Activated CD8-positive, alpha-beta T cell treated with anti-CD3 and anti-CD28 coated beads, Interleukin-2, amount 10 ng/mL, durations not matched to agents 7 days and 5 days (primary cell): ENCODE data around the gene CMPK2. TPM values are rescaled to one million over a fixed set of nuclear protein-coding genes. Genes with fewer than 3 reads are reported as not detected.

Experiments used
- ATAC-seq: fragments of 150-1000 bp; cut with Tn5 transposase; one replicate; pipeline ENCODE4 v1.10.0; 2021; ENCODE audit warnings: moderate library complexity
- CTCF ChIA-PET: fragments of 350-600 bp; sonication (Branson Sonifier 250); formaldehyde crosslinking; loops from one replicate; lab custom pipeline; 2021; ENCODE audit warnings: antibody characterized with exemption; lab: Charles Lee
- POLR2A ChIA-PET: fragments of 350-600 bp; sonication (Branson Sonifier 250); formaldehyde crosslinking; loops from one replicate; lab custom pipeline; 2021; ENCODE audit warnings: antibody characterized with exemption; lab: Charles Lee
- DNase-seq: peaks from one replicate; pipeline ENCODE4 v3.0.0-alpha.2; 2020
- H3K27ac Mint-ChIP-seq: one replicate; pipeline ENCODE4 v1.8.0; 2021; ENCODE audit warnings: mild to moderate bottlenecking, mixed read lengths
- H3K27me3 Mint-ChIP-seq: one replicate; pipeline ENCODE4 v1.8.0; 2021; ENCODE audit warnings: low read depth, mixed read lengths
- H3K36me3 Mint-ChIP-seq: one replicate; pipeline ENCODE4 v1.8.0; 2021; ENCODE audit warnings: low read depth, mixed read lengths
- H3K4me1 Mint-ChIP-seq: one replicate; pipeline ENCODE4 v1.8.0; 2021; ENCODE audit warnings: low read depth, mixed read lengths
- H3K4me3 Mint-ChIP-seq: one replicate; pipeline ENCODE4 v1.8.0; 2021; ENCODE audit warnings: mild to moderate bottlenecking, mixed read lengths
- H3K9me3 Mint-ChIP-seq: one replicate; pipeline ENCODE4 v1.8.0; 2022; ENCODE audit warnings: mixed read lengths; ENCODE audit not compliant: insufficient read depth
- total RNA-seq, 2 experiments: library from RNA; stranded (reverse); gene quantifications; one replicate each; pipeline ENCODE4 v1.2.3, GENCODE V29; 2021

CMPK2 gene, protein sequence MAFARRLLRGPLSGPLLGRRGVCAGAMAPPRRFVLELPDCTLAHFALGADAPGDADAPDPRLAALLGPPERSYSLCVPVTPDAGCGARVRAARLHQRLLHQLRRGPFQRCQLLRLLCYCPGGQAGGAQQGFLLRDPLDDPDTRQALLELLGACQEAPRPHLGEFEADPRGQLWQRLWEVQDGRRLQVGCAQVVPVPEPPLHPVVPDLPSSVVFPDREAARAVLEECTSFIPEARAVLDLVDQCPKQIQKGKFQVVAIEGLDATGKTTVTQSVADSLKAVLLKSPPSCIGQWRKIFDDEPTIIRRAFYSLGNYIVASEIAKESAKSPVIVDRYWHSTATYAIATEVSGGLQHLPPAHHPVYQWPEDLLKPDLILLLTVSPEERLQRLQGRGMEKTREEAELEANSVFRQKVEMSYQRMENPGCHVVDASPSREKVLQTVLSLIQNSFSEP
- 10 to 100 TPM; 84.0 to 90.8 TPM for total RNA-seq

DNA sequence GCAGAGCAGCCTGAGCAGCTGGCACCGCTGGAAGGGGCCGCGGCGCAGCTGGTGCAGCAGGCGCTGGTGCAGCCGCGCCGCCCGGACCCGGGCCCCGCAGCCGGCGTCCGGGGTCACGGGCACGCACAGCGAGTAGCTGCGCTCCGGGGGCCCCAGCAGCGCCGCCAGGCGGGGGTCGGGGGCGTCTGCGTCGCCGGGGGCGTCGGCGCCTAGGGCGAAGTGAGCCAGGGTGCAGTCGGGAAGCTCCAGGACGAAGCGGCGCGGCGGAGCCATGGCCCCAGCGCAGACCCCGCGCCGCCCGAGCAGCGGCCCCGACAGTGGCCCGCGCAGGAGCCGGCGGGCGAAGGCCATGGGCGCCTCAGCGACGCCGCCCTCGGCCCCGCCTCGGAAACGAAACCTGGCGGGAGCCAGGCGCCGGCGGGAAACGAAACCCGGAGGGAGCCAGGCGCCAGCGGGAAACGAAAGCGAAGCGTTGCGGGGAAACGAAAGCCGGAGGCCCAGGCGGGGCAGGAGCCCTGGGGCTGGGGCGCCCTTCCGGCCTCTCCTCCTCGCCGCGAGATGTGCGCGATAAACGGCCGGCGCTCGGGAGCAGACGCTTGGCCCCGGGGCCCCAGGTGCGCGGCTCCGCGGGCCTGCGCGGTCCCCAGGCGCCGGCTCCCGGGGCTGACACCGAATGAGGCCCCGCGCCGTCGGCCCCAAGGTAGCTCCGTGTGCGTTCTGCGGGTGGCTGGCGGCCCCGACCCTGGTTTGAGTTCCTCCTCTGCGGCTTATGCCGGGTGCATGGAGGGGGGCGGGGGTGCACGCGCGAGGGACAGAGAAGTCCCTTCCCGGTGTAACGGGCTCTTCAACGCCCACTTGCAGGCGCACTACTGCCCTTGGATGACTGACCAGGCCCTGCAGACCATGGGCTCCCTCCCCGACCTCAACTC, at the start of gene CMPK2:
TSS of gene CMPK2 (minus strand) at position 562 of the 929 bp plus-strand sequence. CDS start at position 351, 211 bp downstream.
- H3K27me3 Mint-ChIP-seq = no peaks in the 10 kb centered on the region
- peak within 1 kb of the TSS; percentile 98 for H3K27ac Mint-ChIP-seq
- H3K4me1 Mint-ChIP-seq = peaks cover 68% of the 10 kb centered on the region
- peak; percentile 84 for ATAC-seq
- H3K36me3 Mint-ChIP-seq = peaks cover 65% of the 10 kb centered on the region
- peaks cover 7% of the 10 kb centered on the region for H3K9me3 Mint-ChIP-seq
- peak; percentile 94 for DNase-seq
- CTCF ChIA-PET = interaction anchor here (0.6 to 7.1 kb wide), 25 partner anchors 8 to 179 kb away, joined by 3 to 157 read pairs (median 6); partner anchors contain the start of gene RSAD2
- H3K4me3 Mint-ChIP-seq = peak within 1 kb of the TSS; percentile 91
- POLR2A ChIA-PET = interaction anchor here (0.6 to 10.1 kb wide), 22 partner anchors 8 to 1970 kb away, joined by 3 to 372 read pairs (median 4); partner anchors contain the start of genes ID2, RNF144A and RSAD2

DNA sequence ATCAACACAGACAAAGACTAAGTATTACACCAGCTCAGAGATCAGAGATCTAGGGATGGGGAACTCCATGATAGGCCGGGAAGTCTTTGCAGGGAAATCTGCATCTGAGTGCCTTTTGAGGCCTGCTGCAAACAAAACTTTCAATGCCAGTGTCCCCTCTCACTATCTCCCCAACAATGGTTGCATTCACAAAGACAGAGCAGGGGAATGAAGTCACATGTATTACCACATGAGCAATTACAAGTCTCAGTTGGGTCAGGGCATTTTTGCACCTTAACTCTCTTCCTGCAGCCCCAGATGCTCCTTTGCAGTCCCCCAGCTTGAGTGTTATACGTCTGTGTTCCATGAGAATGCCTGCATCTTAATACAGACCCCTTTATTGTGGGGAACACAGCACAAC, 49.7 kb upstream of the CMPK2 start:
- H3K36me3 Mint-ChIP-seq = peaks cover 73% of the 10 kb centered on the region
- DNase-seq (no peak), ATAC-seq (no peak)
- H3K27ac Mint-ChIP-seq = peak overlapping the region; percentile 79
- ChIA-PET POLR2A (interaction anchor here (1.0 to 12.1 kb wide), 6 partner anchors 19 to 50 kb away, joined by 3 to 188 read pairs (median 29); partner anchors contain the start of genes CMPK2 and RSAD2), CTCF (interaction anchor here (1.1 to 9.6 kb wide), 9 partner anchors 8 to 51 kb away, joined by 3 to 135 read pairs (median 7); partner anchors contain the start of genes CMPK2 and RSAD2)
- peaks cover 9% of the 10 kb centered on the region for H3K9me3 Mint-ChIP-seq
- no peak overlapping the region for H3K4me3 Mint-ChIP-seq
- peaks cover 78% of the 10 kb centered on the region for H3K4me1 Mint-ChIP-seq
- H3K27me3 Mint-ChIP-seq = no peaks in the 10 kb centered on the region

DNA sequence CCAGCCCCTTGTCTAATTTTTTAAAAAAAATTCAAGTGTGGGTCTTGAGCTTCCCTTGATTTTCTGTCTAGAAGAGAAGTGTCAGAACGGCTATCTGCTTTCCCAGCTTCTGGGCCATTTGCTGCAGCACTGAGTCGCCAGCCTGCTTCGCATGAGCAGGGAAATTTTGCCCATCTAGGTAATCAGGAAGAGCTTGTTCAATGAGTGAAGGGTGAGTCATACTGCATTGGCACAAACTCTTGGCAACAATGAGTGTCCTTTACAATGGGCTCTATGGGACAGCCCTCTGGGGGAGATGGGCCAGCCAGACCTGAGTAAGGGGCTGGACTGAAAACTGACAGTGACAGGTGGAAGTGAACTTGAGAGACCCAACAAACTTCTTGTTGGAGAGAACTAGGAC, 49.1 kb upstream of the CMPK2 start:
- POLR2A ChIA-PET = interaction anchor here (0.6 to 12.1 kb wide), 8 partner anchors 8 to 50 kb away, joined by 3 to 188 read pairs (median 3); partner anchors contain the start of genes CMPK2 and RSAD2
- no peak for DNase-seq
- Mint-ChIP-seq H3K4me3 (no peak overlapping the region), H3K27me3 (no peaks in the 10 kb centered on the region), H3K27ac (peak overlapping the region; percentile 79), H3K9me3 (peaks cover 9% of the 10 kb centered on the region), H3K36me3 (peaks cover 71% of the 10 kb centered on the region), H3K4me1 (peaks cover 77% of the 10 kb centered on the region)
- CTCF ChIA-PET = interaction anchor here (1.1 to 9.6 kb wide), 5 partner anchors 19 to 50 kb away, joined by 3 to 135 read pairs (median 9); partner anchors contain the start of genes CMPK2 and RSAD2
- ATAC-seq = no peak

DNA sequence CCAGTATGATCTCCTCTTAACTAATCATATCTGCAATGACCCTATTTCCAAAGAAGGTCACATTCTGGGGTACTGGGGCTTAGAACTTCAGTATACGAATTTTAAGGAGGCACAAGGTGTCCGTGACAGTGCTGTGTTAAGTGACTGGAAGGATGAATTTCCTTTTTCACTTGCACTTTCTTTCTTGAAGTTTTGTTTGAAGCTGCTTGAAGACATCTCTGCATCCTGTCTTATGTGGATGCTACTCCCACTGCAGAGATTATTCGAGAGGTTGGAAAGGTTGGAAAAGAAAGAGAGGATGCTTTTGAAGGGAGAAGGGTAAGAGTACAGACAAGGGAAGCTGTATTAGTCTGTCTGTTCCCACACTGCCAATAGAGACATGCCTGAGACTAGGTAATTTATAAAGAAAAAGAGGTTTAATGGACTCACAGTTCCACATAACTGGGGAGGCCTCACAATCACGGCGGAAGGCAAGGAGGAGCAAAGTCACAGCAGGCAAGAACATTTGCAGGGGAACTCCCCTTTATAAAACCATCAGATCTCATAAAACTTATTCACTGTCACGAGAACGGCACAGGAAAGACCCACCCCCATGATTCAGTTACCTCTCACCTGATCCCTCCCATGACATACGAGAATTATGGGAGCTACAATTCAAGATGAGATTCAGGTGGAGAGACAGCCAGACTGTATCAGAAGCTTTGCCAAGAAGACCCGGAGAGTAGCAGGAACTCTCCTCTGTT, 47.9 kb upstream of the CMPK2 start:
- H3K4me3 Mint-ChIP-seq = peak overlapping the region; percentile 60
- H3K9me3 Mint-ChIP-seq = peaks cover 14% of the 10 kb centered on the region
- DNase-seq = peak; percentile 65
- ATAC-seq = no peak
- ChIA-PET CTCF (interaction anchor here (1.2 to 9.6 kb wide), 4 partner anchors 11 to 88 kb away, joined by 3 to 135 read pairs (median 6); partner anchors contain the start of gene CMPK2), POLR2A (interaction anchor here (1.3 to 12.1 kb wide), 4 partner anchors 11 to 49 kb away, joined by 3 to 188 read pairs (median 63); partner anchors contain the start of genes CMPK2 and RSAD2)
- peaks cover 71% of the 10 kb centered on the region for H3K36me3 Mint-ChIP-seq
- H3K27me3 Mint-ChIP-seq = no peaks in the 10 kb centered on the region
- peak overlapping the region; percentile 92 for H3K27ac Mint-ChIP-seq
- H3K4me1 Mint-ChIP-seq = peaks cover 78% of the 10 kb centered on the region

DNA sequence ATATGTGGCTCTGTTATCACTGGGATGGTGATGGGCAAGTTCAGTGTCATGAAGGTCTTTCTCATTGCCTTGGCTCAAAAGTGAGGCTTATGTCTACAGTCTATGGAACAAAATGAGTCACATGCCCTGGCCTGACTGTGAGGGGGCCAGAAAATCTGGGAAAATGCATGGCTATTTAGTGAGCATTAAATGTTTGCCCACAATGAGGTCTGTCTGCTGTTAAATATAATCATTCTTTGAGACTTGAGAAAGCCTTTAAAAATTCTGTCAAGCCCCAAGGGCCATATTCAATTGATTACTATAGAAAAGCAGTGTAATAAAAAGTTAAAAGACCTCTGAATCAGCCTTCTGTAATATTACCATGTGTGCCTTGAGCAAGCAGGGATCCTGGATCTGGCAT, 46.0 kb upstream of the CMPK2 start:
- Mint-ChIP-seq H3K36me3 (peaks cover 89% of the 10 kb centered on the region), H3K4me1 (peaks cover 95% of the 10 kb centered on the region), H3K9me3 (peaks cover 32% of the 10 kb centered on the region), H3K4me3 (no peak overlapping the region), H3K27ac (peak overlapping the region; percentile 83), H3K27me3 (no peaks in the 10 kb centered on the region)
- ATAC-seq (no peak), DNase-seq (no peak)
- ChIA-PET POLR2A (interaction anchor here (1.0 to 12.1 kb wide), 3 partner anchors 33 to 1770 kb away, joined by 3 to 188 read pairs (median 121); partner anchors contain the start of genes CMPK2, ID2 and RSAD2), CTCF (interaction anchor here (2.0 to 7.4 kb wide), 5 partner anchors 8 to 133 kb away, joined by 8 to 51 read pairs (median 12); partner anchors contain the start of genes CMPK2 and RSAD2)

DNA sequence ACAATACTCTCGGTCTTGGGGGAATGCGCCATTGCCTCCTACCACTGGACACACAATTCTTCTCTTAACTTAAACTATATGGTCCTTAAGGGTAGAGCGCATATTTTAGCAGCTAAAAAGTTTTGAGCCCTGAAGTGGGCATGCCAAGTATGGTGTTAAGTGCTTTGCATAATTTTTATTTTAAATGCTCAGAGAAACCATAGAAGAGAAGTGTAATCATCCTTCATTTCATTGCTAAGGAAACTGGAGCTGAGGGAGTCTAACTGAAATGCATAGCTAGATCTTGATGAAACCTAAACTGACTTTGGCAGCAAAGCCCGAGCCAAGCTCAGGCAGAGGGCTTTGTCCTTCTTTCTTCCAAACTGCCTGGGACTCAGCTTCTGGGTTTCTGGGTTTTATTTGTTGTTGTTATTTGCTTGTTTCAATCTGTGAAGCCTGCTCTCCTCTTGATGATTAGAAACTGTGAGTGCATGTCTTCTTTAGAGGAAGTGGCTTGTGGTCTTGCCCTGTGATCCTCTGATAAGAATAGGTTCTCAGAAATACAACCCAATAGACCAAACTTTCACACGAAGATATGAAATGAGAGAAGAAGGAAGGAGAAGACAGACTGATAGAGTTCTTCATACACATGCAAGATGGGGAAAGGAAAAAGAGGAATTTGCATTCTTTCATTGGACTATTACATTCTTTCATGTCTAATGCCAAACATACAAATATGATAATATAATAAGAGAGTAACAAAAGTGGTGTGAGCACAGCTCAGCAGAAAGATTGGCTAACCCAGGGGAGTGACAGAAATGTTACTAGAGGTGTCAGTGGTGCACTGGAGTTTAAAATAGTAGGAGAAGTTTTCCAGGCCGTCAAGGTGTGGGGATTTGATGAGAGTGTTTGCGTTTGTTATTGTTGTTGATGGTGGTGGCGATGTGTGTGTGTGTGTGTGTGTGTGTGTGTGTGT, 44.0 kb upstream of the CMPK2 start:
- Mint-ChIP-seq H3K27ac (peak overlapping the region; percentile 93), H3K4me3 (peak overlapping the region; percentile 41), H3K4me1 (peaks cover 89% of the 10 kb centered on the region), H3K27me3 (no peaks in the 10 kb centered on the region), H3K36me3 (peaks cover 89% of the 10 kb centered on the region), H3K9me3 (peaks cover 38% of the 10 kb centered on the region)
- ATAC-seq (peak; percentile 76), DNase-seq (peak; percentile 87)
- CTCF ChIA-PET = interaction anchor here (0.6 to 7.4 kb wide), 10 partner anchors 7 to 135 kb away, joined by 3 to 51 read pairs (median 10); partner anchors contain the start of genes CMPK2, RNF144A and RSAD2
- POLR2A ChIA-PET = interaction anchor here (0.7 to 12.1 kb wide), 7 partner anchors 10 to 542 kb away, joined by 3 to 188 read pairs (median 5); partner anchors contain the start of genes CMPK2 and RSAD2

DNA sequence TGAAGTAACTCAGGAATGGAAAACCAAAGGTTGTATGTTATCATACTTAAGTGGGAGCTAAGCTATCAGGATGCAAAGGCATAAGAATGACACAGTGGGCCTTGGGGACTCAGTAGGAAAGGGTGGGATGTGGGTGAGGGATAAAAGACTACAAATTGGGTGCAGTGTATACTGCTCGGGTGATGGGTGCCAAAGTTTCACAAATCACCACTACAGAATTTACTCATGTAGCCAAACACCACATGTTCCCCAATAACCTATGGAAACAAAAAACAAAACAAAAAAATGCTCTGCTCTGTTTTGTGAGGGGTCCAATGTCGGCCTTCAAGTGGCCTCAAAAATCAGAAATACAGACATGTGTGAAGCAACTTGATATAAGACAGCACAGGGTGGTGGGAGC, 42.6 kb upstream of the CMPK2 start:
- no peak for DNase-seq
- Mint-ChIP-seq H3K36me3 (peaks cover 93% of the 10 kb centered on the region), H3K27ac (peak overlapping the region; percentile 93), H3K4me3 (no peak overlapping the region), H3K4me1 (peaks cover 82% of the 10 kb centered on the region), H3K9me3 (peaks cover 42% of the 10 kb centered on the region), H3K27me3 (no peaks in the 10 kb centered on the region)
- CTCF ChIA-PET = interaction anchor here (0.9 to 7.4 kb wide), 7 partner anchors 8 to 43 kb away, joined by 3 to 51 read pairs (median 10); partner anchors contain the start of genes CMPK2, RNF144A and RSAD2
- no peak for ATAC-seq
- POLR2A ChIA-PET = interaction anchor here (0.6 to 12.1 kb wide), 6 partner anchors 11 to 113 kb away, joined by 3 to 188 read pairs (median 13); partner anchors contain the start of genes CMPK2 and RSAD2

DNA sequence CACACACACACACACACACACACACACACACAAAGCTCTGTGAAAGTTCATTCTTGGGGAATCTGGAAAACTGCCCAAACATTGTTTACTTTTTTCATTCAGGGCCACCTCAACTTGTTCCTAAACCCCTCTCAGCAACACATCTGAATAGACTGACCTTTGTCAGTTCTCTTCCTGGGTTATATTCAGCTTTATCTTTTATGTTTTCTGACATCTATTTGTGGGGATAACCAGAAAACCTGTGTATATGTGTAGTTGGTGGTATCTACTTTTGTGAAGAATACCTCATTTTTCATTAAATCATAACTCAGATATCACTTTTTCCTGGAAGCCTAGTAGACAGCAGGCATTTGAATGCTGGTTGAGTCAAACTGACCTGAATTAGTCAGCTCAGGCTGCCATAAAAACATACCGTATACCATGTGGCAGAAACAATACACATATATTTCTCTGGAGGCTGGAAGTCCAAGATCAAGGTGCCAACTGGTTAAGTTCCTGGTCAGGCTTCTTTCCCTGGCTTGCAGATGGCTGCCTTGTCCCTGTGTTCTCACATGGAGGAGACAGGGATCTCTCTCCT, 40.5 kb upstream of the CMPK2 start:
- Mint-ChIP-seq H3K4me1 (peaks cover 72% of the 10 kb centered on the region), H3K27me3 (no peaks in the 10 kb centered on the region), H3K4me3 (no peak overlapping the region), H3K27ac (peak overlapping the region; percentile 25), H3K9me3 (peaks cover 53% of the 10 kb centered on the region), H3K36me3 (peaks cover 94% of the 10 kb centered on the region)
- ChIA-PET CTCF (interaction anchor here (0.5 to 7.4 kb wide), 10 partner anchors 9 to 191 kb away, joined by 3 to 51 read pairs (median 4); partner anchors contain the start of genes CMPK2 and RNF144A), POLR2A (interaction anchor here (0.6 to 11.5 kb wide), 8 partner anchors 8 to 41 kb away, joined by 3 to 121 read pairs (median 4); partner anchors contain the start of genes CMPK2 and RSAD2)
- DNase-seq (no peak), ATAC-seq (no peak)

DNA sequence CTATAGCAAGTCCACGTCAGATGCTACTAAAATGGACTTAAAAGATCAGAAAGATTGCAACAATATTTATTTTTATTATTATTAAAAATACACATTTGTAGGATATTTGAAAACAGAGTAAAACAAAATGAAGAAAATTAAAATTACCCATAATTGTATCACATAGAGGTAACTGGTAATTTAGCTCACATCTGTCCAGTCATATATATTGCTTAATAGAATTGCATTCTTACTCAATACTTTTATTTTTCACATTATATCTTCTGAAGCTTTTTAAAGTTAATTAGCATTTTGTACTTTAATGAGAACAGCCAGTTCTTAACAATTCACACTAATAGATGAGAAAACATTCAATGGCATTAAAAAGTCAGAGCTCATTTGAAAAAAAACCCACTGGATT, 40.0 kb upstream of the CMPK2 start:
- CTCF ChIA-PET = interaction anchor here (0.7 to 7.4 kb wide), 8 partner anchors 8 to 192 kb away, joined by 3 to 51 read pairs (median 6); partner anchors contain the start of gene RNF144A
- Mint-ChIP-seq H3K36me3 (peaks cover 94% of the 10 kb centered on the region), H3K27ac (no peak overlapping the region), H3K9me3 (peaks cover 53% of the 10 kb centered on the region), H3K4me1 (peaks cover 69% of the 10 kb centered on the region), H3K4me3 (no peak overlapping the region), H3K27me3 (no peaks in the 10 kb centered on the region)
- ATAC-seq (no peak), DNase-seq (no peak)
- POLR2A ChIA-PET = interaction anchor here (0.6 to 11.5 kb wide), 6 partner anchors 11 to 41 kb away, joined by 4 to 121 read pairs (median 6); partner anchors contain the start of genes CMPK2 and RSAD2
